ENCODE data around the gene HACD3.

HACD3 gene

GRCh38 chr15:65584241-65584640 is 54.0 kb downstream of the HACD3 start:
- H3K9me3 ChIP-seq (ENCODE audit: insufficient read depth, low read length): no peaks in the 10 kb centered on the region
- TF ChIP-seq EZH2phosphoT487 (IDR thresholded peaks at IDR 0.05; ENCODE audit: low read depth) (no peak), CTCF (IDR thresholded peaks at IDR 0.05; ENCODE audit: low read depth, low read length) (no peak)
- H3K9ac ChIP-seq (ENCODE audit: low read length): no peak overlapping the region
- 0 out of 2 replicates have a peak, but pooled peaks cover 4% of the 10 kb centered on the region for H4K20me1 ChIP-seq (ENCODE audit: insufficient read depth, low read length)
- H3K27me3 ChIP-seq (ENCODE audit: low read depth, low read length): no peaks in the 10 kb centered on the region
- H3K36me3 ChIP-seq (replicated peaks; ENCODE audit: low read depth, low read length): peaks cover 45% of the 10 kb centered on the region
- no peak overlapping the region for H2AFZ ChIP-seq (ENCODE audit: low read depth, low read length)
- no peak overlapping the region for H3K4me2 ChIP-seq (ENCODE audit: low read length)
- no peak overlapping the region for H3K27ac ChIP-seq (ENCODE audit: low read length)
- no peak overlapping the region for H3K4me3 ChIP-seq (ENCODE audit: low read length)
- H3K79me2 ChIP-seq (ENCODE audit: low read length): no peaks in the 10 kb centered on the region
- no peaks in the 10 kb centered on the region for H3K4me1 ChIP-seq (ENCODE audit: low read length)

DNA sequence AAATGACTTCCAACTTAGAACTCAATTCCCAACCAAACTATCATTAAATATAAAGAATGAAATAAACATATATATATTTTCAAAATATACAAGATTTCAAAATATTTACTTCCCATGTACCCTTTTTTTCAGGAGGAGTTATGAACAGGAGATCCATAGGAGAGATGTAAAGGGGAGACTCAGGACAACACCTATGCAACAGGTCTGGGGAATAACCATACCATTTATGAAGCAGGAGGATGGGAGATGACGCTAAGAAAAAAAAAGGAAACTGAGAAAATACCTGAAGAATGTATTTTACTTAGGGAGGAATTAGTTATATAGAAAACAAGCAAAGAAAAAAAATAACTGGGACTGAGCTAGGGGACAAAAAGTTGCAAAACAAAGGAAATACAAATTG is 56.8 kb downstream of the HACD3 start:
- Histone ChIP-seq H3K4me3 (ENCODE audit: low read length) (no peak overlapping the region), H3K4me1 (ENCODE audit: low read length) (no peaks in the 10 kb centered on the region), H4K20me1 (ENCODE audit: insufficient read depth, low read length) (no peaks in the 10 kb centered on the region), H2AFZ (ENCODE audit: low read depth, low read length) (no peak overlapping the region), H3K27me3 (ENCODE audit: low read depth, low read length) (no peaks in the 10 kb centered on the region), H3K79me2 (ENCODE audit: low read length) (no peaks in the 10 kb centered on the region), H3K36me3 (replicated peaks; ENCODE audit: low read depth, low read length) (peaks cover 45% of the 10 kb centered on the region), H3K4me2 (ENCODE audit: low read length) (no peak overlapping the region), H3K27ac (ENCODE audit: low read length) (no peak overlapping the region), H3K9me3 (ENCODE audit: insufficient read depth, low read length) (no peaks in the 10 kb centered on the region), H3K9ac (ENCODE audit: low read length) (no peak overlapping the region)
- TF ChIP-seq CTCF (IDR thresholded peaks at IDR 0.05; ENCODE audit: low read depth, low read length): no peak
- TF ChIP-seq EZH2phosphoT487 (IDR thresholded peaks at IDR 0.05; ENCODE audit: low read depth): no peak

- peak; percentile 43 for TF ChIP-seq CTCF (IDR thresholded peaks at IDR 0.05; ENCODE audit: low read depth, low read length)
- TF ChIP-seq EZH2phosphoT487 (IDR thresholded peaks at IDR 0.05; ENCODE audit: low read depth): no peak
- no peak overlapping the region for H3K4me2 ChIP-seq (ENCODE audit: low read length)
- H3K27me3 ChIP-seq (ENCODE audit: low read depth, low read length): no peaks in the 10 kb centered on the region
- no peak overlapping the region for H3K9ac ChIP-seq (ENCODE audit: low read length)
- peaks cover 63% of the 10 kb centered on the region for H3K36me3 ChIP-seq (replicated peaks; ENCODE audit: low read depth, low read length)
- H3K4me1 ChIP-seq (ENCODE audit: low read length): no peaks in the 10 kb centered on the region
- no peaks in the 10 kb centered on the region for H4K20me1 ChIP-seq (ENCODE audit: insufficient read depth, low read length)
- H3K27ac ChIP-seq (ENCODE audit: low read length): no peak overlapping the region
- no peak overlapping the region for H3K4me3 ChIP-seq (ENCODE audit: low read length)
- no peak overlapping the region for H2AFZ ChIP-seq (ENCODE audit: low read depth, low read length)
- H3K79me2 ChIP-seq (ENCODE audit: low read length): no peaks in the 10 kb centered on the region
- H3K9me3 ChIP-seq (ENCODE audit: insufficient read depth, low read length): no peaks in the 10 kb centered on the region
Measured at GRCh38 chr15:65595960-65596359, 65.7 kb downstream of the HACD3 start.

DNA sequence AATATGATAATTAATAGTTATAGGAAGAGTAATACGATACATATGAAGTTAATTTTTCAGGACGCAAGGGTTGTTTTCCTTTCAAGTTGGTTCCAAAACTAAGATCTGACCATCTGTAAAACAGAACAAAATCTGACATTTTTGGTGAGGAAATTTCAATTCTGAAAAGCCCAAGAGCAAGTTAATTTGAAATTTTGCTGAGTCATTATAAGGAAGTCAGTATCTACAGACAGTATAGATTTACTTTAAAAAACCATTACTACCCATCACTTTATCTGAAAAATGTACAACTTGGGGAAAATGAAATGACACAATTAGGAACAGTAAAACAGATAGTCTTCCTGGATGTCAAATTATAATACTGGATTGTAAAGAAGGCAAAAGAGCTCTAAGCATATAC is 68.2 kb downstream of the HACD3 start:
- Histone ChIP-seq H3K9me3 (ENCODE audit: insufficient read depth, low read length) (no peaks in the 10 kb centered on the region), H3K79me2 (ENCODE audit: low read length) (no peaks in the 10 kb centered on the region), H4K20me1 (ENCODE audit: insufficient read depth, low read length) (no peaks in the 10 kb centered on the region), H3K27ac (ENCODE audit: low read length) (no peak overlapping the region), H3K4me2 (ENCODE audit: low read length) (no peak overlapping the region), H3K27me3 (ENCODE audit: low read depth, low read length) (no peaks in the 10 kb centered on the region), H3K4me1 (ENCODE audit: low read length) (no peaks in the 10 kb centered on the region), H3K36me3 (replicated peaks; ENCODE audit: low read depth, low read length) (peaks cover 58% of the 10 kb centered on the region), H3K9ac (ENCODE audit: low read length) (no peak overlapping the region), H2AFZ (ENCODE audit: low read depth, low read length) (no peak overlapping the region), H3K4me3 (ENCODE audit: low read length) (no peak overlapping the region)
- TF ChIP-seq EZH2phosphoT487 (IDR thresholded peaks at IDR 0.05; ENCODE audit: low read depth) (no peak), CTCF (IDR thresholded peaks at IDR 0.05; ENCODE audit: low read depth, low read length) (no peak)

Data from OCI-LY3 (cell line).